OCI-LY3 (cell line): ENCODE data around the gene PHC2.

Experiments
- H2AFZ ChIP-seq: fragments of 200-600, 300-600 bp; shearing (Covaris generic); 2 replicates; pipeline ENCODE4 v1.6.0; 2014; ENCODE audit warnings: antibody characterized with exemption, low read depth, low read length
- H3K27ac ChIP-seq: fragments of 200-600, 300-600 bp; sonication (generic); 2 replicates; pipeline ENCODE4 v1.5.1; 2014; ENCODE audit warnings: mild to moderate bottlenecking, low read length, moderate library complexity, mixed read lengths
- H3K27me3 ChIP-seq: fragments of 200-600, 300-600 bp; sonication (generic); 2 replicates; pipeline ENCODE4 v1.6.1; 2014; ENCODE audit warnings: low read depth, low read length, mixed read lengths
- H3K36me3 ChIP-seq: fragments of 200-600, 300-600 bp; sonication (generic); replicated peaks from 2 replicates; pipeline ENCODE3; 2014; ENCODE audit warnings: low read depth, low read length, mixed read lengths
- H3K4me1 ChIP-seq: fragments of 300-600, 200-600 bp; sonication (generic); 2 replicates; pipeline ENCODE4 v1.6.1; 2014; ENCODE audit warnings: low read length, mixed read lengths
- H3K4me2 ChIP-seq: fragments of 200-600, 300-600 bp; sonication (generic); 2 replicates; pipeline ENCODE4 v1.6.1; 2014; ENCODE audit warnings: low read length, mixed read lengths
- H3K4me3 ChIP-seq: fragments of 300-600, 200-600 bp; sonication (generic); 2 replicates; pipeline ENCODE4 v1.5.1; 2014; ENCODE audit warnings: antibody characterized with exemption, mild to moderate bottlenecking, low read length, moderate library complexity
- H3K79me2 ChIP-seq: fragments of 300-600, 200-600 bp; shearing (Covaris generic); 2 replicates; pipeline ENCODE4 v1.6.1; 2014; ENCODE audit warnings: mild to moderate bottlenecking, low read length, mixed read lengths
- H3K9ac ChIP-seq: fragments of 300-600, 200-600 bp; shearing (Covaris generic); 2 replicates; pipeline ENCODE4 v1.6.0; 2014; ENCODE audit warnings: mild to moderate bottlenecking, low read length, moderate library complexity
- H3K9me3 ChIP-seq: fragments of 200-600, 300-600 bp; shearing (Covaris generic); 2 replicates; pipeline ENCODE4 v1.6.1; 2014; ENCODE audit warnings: low read length, mixed read lengths; ENCODE audit not compliant: insufficient read depth
- H4K20me1 ChIP-seq: fragments of 200-600, 300-600 bp; sonication (generic); 2 replicates; pipeline ENCODE4 v1.6.1; 2016; ENCODE audit warnings: low read length, mixed read lengths; ENCODE audit not compliant: insufficient read depth
- CTCF ChIP-seq: fragments of 200-600, 300-600 bp; sonication (generic); IDR thresholded peaks from 2 replicates; pipeline ENCODE4 v1.5.1; 2014; ENCODE audit warnings: antibody characterized with exemption, low read length, low read depth
- EZH2phosphoT487 ChIP-seq: fragments of 200-600 bp; shearing (Covaris generic); IDR thresholded peaks from 2 replicates; pipeline ENCODE4 v1.6.1; 2018; ENCODE audit warnings: antibody characterized with exemption, mixed run types, low read depth

The PHC2 gene

GRCh38 chr1:33277488-33278084, 153.3 kb downstream of the PHC2 start:
- Histone ChIP-seq H3K4me1 (peaks cover 21% of the 10 kb centered on the region), H3K9ac (no peak overlapping the region), H2AFZ (no peak overlapping the region), H3K4me3 (no peak overlapping the region), H3K27me3 (no peaks in the 10 kb centered on the region), H3K27ac (no peak overlapping the region), H3K4me2 (no peak overlapping the region), H4K20me1 (peaks cover 16% of the 10 kb centered on the region; the same call in 1 of the 2 replicates), H3K9me3 (no peaks in the 10 kb centered on the region), H3K36me3 (peaks cover 3% of the 10 kb centered on the region), H3K79me2 (no peaks in the 10 kb centered on the region)
- no peak for TF ChIP-seq EZH2phosphoT487
- no peak for TF ChIP-seq CTCF

- H3K27ac ChIP-seq = no peak overlapping the region
Observed at GRCh38 chr1:33276573-33277298, 154.2 kb downstream of the PHC2 start.

GRCh38 chr1:33275706-33276572, 155.0 kb downstream of the PHC2 start:
- H3K36me3 ChIP-seq = no peaks in the 10 kb centered on the region
- no peak overlapping the region for H3K27ac ChIP-seq
- H3K4me1 ChIP-seq = peaks cover 21% of the 10 kb centered on the region
- TF ChIP-seq EZH2phosphoT487 (no peak), CTCF (no peak)
- H3K4me3 ChIP-seq = no peak overlapping the region
- H3K9me3 ChIP-seq = no peaks in the 10 kb centered on the region
- no peaks in the 10 kb centered on the region for H3K79me2 ChIP-seq
- no peak overlapping the region for H3K9ac ChIP-seq
- H2AFZ ChIP-seq = no peak overlapping the region
- H3K27me3 ChIP-seq = no peaks in the 10 kb centered on the region
- peaks cover 18% of the 10 kb centered on the region; the same call in 1 of the 2 replicates for H4K20me1 ChIP-seq
- no peak overlapping the region for H3K4me2 ChIP-seq

More at GRCh38 chr1:33276573-33277298, 154.2 kb downstream of the PHC2 start:
- peaks cover 18% of the 10 kb centered on the region; the same call in 1 of the 2 replicates for H4K20me1 ChIP-seq
- H3K4me2 ChIP-seq = no peak overlapping the region
- H3K9ac ChIP-seq = no peak overlapping the region
- no peaks in the 10 kb centered on the region for H3K79me2 ChIP-seq
- no peaks in the 10 kb centered on the region for H3K27me3 ChIP-seq
- H3K9me3 ChIP-seq = no peaks in the 10 kb centered on the region
- no peaks in the 10 kb centered on the region for H3K36me3 ChIP-seq
- no peak overlapping the region for H3K4me3 ChIP-seq
- peaks cover 21% of the 10 kb centered on the region for H3K4me1 ChIP-seq
- no peak overlapping the region for H2AFZ ChIP-seq
- TF ChIP-seq CTCF (no peak), EZH2phosphoT487 (no peak)

- H3K9me3 ChIP-seq = no peaks in the 10 kb centered on the region
- TF ChIP-seq EZH2phosphoT487 = no peak
- TF ChIP-seq CTCF = no peak
- H3K36me3 ChIP-seq = no peaks in the 10 kb centered on the region
- no peak overlapping the region for H3K4me3 ChIP-seq
- no peaks in the 10 kb centered on the region for H3K79me2 ChIP-seq
- peaks cover 18% of the 10 kb centered on the region; the same call in 1 of the 2 replicates for H4K20me1 ChIP-seq
- no peaks in the 10 kb centered on the region for H3K27me3 ChIP-seq
- H3K4me1 ChIP-seq = peaks cover 21% of the 10 kb centered on the region
- no peak overlapping the region for H2AFZ ChIP-seq
- H3K27ac ChIP-seq = no peak overlapping the region
- no peak overlapping the region for H3K4me2 ChIP-seq
- H3K9ac ChIP-seq = no peak overlapping the region
Observed at GRCh38 chr1:33275195-33275594, 155.7 kb downstream of the PHC2 start.
